Embryonic facial prominence (tissue), 1 donor: ENCODE results near the gene MAML2.

ENCODE experiments used
- DNase-seq: peaks from one replicate; pipeline ENCODE4 v3.0.0-alpha.2; 2016; ENCODE audit errors: extremely low spot score

MAML2 gene

DNA sequence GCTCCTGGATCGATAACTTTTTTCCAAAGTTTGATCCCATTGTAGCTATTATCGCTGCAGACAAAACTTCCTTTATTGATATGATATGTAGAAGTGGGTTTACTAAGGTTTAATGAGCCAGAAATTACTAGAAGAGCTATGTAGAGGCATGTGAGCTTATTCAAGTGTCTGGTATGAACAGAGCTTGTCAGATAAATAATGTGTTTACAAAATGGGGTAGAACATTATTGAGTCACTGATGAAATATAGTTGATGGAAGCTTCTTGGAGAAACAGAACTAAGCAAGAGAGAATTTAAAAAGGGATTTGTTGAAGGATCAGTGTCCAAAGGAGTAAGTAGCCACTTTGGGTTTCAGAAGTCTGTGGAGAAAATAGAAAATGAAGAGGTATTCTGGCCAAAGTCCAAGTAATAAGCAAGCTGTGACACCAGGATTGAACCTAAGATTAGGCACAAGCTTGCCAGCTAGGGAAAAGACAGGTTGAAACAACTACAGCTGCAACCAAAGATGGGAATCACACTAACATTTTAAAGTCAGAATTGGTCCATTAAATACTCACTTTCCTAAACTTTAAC, 104.3 kb downstream of the MAML2 start:
- DNase-seq: no peak

DNA sequence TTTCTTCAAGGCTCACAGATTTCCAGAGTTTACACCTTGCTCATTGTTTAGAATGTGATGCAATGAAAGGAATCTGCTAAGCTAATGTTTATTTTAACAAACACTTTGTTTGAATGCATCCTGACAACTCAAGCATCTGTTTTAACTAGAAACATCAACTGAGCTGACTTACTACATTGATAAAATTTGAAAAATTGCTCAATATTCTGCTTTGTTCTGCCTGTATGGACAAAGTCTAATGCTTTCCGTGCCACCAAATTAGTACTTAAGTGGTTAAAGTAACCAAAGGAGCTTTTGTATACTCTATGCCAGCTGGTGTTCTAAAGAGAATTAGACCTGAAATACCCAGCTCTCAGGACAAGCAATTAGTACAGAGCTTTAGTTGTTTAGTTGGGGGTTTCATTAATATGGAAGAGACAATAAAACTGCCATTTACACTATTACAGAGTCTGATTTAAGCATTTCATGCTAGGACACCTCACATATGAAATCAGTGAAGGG, 105.2 kb downstream of the MAML2 start:
- DNase-seq: no peak

GRCh38 chr11:96235751-96236150, 107.2 kb downstream of the MAML2 start:
- no peak for DNase-seq

GRCh38 chr11:96234866-96235441, 108.0 kb downstream of the MAML2 start:
- no peak for DNase-seq

- no peak for DNase-seq
These were observed 110.9 kb downstream of the MAML2 start for GRCh38 chr11:96232132-96232531.

- no peak for DNase-seq
These were observed 112.3 kb downstream of the MAML2 start for GRCh38 chr11:96230686-96231085.

DNA sequence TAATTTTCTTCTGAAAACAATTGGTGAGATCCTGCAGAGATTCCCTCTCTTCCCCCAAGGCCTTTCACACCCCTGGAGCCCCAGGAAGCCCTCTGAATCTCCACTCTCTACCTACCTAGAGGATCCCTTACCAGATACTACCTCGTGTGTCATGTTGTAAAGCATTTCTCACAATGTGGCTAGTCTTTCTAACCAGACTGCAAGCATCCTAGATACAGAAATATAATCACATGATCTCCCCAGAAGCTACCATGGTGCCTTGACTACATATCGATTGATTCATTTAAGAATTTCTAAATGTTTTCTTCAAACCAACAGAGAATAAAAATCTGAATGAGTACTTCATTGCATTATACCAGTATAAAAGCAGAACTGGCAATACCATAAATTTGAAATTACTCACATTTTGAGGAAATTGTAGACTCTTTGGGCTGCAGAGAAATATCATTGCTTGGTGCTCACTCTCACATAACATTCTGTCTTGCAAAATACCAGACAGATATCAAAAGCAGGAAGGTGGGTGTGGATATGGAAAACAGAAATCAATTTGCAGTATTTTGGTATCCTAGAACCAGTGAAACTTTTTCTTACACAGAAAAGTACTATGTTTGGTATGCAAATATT, 113.5 kb downstream of the MAML2 start:
- no peak for DNase-seq

DNA sequence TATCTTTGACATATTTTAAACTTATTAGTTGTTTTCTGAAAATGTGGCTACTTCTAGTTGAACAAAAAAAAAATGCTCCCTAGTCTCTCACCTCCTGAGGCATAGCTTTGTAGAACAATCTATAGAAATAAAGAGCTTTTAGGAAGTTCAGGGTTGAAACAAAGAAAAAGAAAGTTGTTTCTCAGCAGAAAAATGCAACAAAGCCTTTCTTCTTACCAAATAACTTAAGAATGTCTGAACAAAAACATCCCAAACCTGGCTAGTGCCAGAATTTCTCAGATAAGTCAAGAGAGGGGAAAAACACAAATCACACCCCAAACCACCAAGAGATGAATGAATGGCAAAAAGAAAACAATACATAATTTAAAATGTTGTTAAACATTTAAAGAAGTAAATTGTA, 114.1 kb downstream of the MAML2 start:
- DNase-seq: no peak

GRCh38 chr11:96228473-96228891, 114.5 kb downstream of the MAML2 start:
- no peak for DNase-seq

GRCh38 chr11:96227244-96227643, 115.8 kb downstream of the MAML2 start:
- DNase-seq: no peak

- DNase-seq: no peak
These were observed 119.9 kb downstream of the MAML2 start for GRCh38 chr11:96223083-96223482.

GRCh38 chr11:96222102-96222501, 120.9 kb downstream of the MAML2 start:
- no peak for DNase-seq

GRCh38 chr11:96221244-96222070, 121.5 kb downstream of the MAML2 start:
- DNase-seq: no peak

DNA sequence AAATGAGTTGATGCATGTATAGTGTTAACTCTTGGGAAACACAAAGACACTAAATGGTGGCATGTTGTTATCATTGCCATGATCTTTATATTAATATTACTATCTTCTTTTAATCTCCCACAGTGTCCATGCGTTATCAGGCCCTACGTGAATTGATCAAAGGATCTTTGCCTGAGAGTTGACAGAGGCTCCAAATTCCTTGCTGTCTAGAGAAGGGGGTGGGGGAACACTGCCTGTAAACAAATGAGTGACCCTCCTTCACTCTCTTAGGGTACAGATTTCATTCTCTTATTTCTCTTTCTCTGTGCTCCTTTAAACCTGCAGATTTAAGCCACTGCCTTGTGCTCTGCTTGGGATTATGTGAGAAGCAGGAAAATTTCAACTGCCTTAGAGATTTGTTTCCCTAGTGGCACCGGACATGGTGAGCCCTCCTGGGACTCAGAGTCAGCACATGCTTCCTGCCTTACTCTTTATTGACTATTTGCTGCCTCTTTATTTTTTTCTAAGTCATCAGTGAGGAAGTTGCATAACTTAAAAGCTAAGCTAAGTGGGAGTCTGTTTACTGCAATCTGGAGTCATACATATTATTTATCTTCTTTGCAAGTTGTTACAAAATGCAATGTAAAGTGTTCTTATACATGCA, 122.9 kb downstream of the MAML2 start:
- no peak for DNase-seq

- no peak for DNase-seq
These were observed 124.1 kb downstream of the MAML2 start for GRCh38 chr11:96218901-96219300.

DNA sequence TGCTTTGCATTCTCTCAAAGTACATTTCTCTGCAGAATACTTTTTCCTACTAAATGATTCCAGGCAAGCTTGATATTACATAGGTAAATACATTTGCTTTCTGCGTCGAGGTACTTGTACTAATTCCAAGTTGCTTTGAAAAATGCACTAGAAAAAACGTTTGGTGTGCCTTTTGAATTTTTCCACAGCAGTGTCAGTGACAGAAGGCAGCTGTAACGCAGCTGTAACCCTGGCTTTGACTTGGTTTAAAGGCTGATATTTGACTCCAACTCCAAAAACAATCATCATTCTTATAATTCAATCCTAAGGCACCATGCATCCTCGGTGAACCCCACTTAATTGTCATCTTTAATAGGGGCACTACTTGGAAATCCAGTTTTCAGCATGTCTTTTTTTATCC, 125.0 kb downstream of the MAML2 start:
- no peak for DNase-seq

DNA sequence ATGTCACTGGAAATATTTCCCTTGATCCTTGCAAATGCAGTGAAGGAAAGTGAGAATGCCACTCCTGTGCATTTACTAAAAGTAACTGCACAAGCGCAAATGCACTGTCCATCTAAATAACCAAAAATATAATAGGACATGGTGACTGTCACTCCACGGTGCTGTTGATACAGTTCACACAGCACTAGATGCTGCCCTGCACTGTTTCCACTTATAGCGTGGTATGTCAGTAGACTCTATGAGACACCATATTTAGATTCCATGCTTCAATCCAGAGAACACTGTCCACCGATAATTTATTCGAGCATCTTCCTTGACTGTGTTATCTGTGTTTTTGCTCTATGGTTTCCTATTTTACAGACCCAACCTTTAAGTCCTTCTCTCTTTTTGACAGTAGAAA, 125.8 kb downstream of the MAML2 start:
- no peak for DNase-seq

DNA sequence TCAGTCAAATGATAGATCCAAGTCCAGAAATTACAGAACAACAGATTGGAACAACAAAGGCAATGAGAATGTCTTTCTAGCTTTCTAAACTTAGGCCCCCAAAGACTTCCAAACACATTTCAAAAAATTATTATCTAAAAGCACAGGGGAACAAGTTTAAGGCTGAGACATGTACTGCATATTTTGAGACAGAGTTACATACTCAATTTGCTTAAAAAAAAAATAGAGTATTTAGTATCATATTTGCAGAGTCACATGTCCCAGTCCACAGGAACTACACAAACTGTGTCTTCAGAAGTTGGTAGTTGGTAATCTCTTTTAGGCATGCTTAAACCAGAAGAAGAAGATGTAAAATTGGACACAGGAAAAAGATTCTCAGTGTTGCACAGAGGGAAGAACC, 127.2 kb downstream of the MAML2 start:
- DNase-seq: no peak

GRCh38 chr11:96215110-96215782, 127.7 kb downstream of the MAML2 start:
- DNase-seq: no peak

- DNase-seq: no peak
These were observed 128.3 kb downstream of the MAML2 start for GRCh38 chr11:96214777-96215109.

GRCh38 chr11:96213500-96213899, 129.5 kb downstream of the MAML2 start:
- no peak for DNase-seq

- DNase-seq: no peak
These were observed 131.6 kb downstream of the MAML2 start for GRCh38 chr11:96211436-96211835.
